WERI-Rb-1 (cell line): Measurements from ENCODE around the gene OR51D1.

Experiments used
- DNase-seq: peaks from one replicate; pipeline ENCODE4 v3.0.0-alpha.2; 2020
- H3K27ac ChIP-seq: fragments of 250-450 bp; sonication (Bioruptor Pico); 2 replicates; pipeline ENCODE4 v1.5.1; 2020; ENCODE audit warnings: mild to moderate bottlenecking, moderate library complexity
- H3K27me3 ChIP-seq: fragments of 250-450 bp; sonication (Bioruptor Pico); 2 replicates; pipeline ENCODE4 v1.5.1; 2021; ENCODE audit warnings: mild to moderate bottlenecking, low read depth, moderate library complexity; ENCODE audit not compliant: insufficient read depth, severe bottlenecking
- H3K36me3 ChIP-seq: fragments of 250-450 bp; sonication (Bioruptor Pico); 2 replicates; pipeline ENCODE4 v1.5.1; 2020; ENCODE audit warnings: mild to moderate bottlenecking, moderate library complexity
- H3K4me3 ChIP-seq: 2 replicates; pipeline ENCODE4 v1.5.1; 2011; ENCODE audit warnings: low read depth, mild to moderate bottlenecking, control low read depth, low read length
- H3K9me3 ChIP-seq: fragments of 250-450 bp; sonication (Bioruptor Pico); 2 replicates; pipeline ENCODE4 v1.5.1; 2021; ENCODE audit warnings: mild to moderate bottlenecking, moderate library complexity; ENCODE audit not compliant: severe bottlenecking
- CTCF ChIP-seq: IDR thresholded peaks from 2 replicates; pipeline ENCODE4 v1.5.1; 2011; ENCODE audit warnings: low read depth, mild to moderate bottlenecking, control low read depth, inconsistent platforms, low read length

The OR51D1 gene

GRCh38 chr11:4642043-4642442, 4.8 kb downstream of the OR51D1 start:
- no peak for DNase-seq
- no peaks in the 10 kb centered on the region for H3K36me3 ChIP-seq

GRCh38 chr11:4643076-4643475, 5.8 kb downstream of the OR51D1 start:
- DNase-seq, result no peak
- Histone ChIP-seq H3K27me3 (peaks cover 79% of the 10 kb centered on the region), H3K27ac (no peak overlapping the region), H3K4me3 (no peak overlapping the region), H3K36me3 (no peaks in the 10 kb centered on the region), H3K9me3 (no peaks in the 10 kb centered on the region)
- no peak for TF ChIP-seq CTCF

More at GRCh38 chr11:4642043-4642442, 4.8 kb downstream of the OR51D1 start:
- Histone ChIP-seq H3K27me3 (peaks cover 86% of the 10 kb centered on the region), H3K4me3 (no peak overlapping the region), H3K9me3 (no peaks in the 10 kb centered on the region), H3K27ac (no peak overlapping the region)
- no peak for TF ChIP-seq CTCF

- Histone ChIP-seq H3K36me3 (no peaks in the 10 kb centered on the region), H3K27ac (no peak within 1 kb of the TSS), H3K9me3 (no peaks in the 10 kb centered on the region), H3K4me3 (no peak within 1 kb of the TSS), H3K27me3 (peaks cover 77% of the 10 kb centered on the region)
- no peak for DNase-seq
- no peak for TF ChIP-seq CTCF
Observed at GRCh38 chr11:4643682-4644081, 6.4 kb downstream of the OR51D1 start, which contains the start of gene OR51E1. TSS of gene OR51E1 (plus strand) at chr11:4643982. CDS start at chr11:4652527, 8,545 bp downstream.

GRCh38 chr11:4644233-4644632, 7.0 kb downstream of the OR51D1 start:
- peaks cover 76% of the 10 kb centered on the region for H3K27me3 ChIP-seq
- DNase-seq, result no peak
- H3K4me3 ChIP-seq, result no peak overlapping the region
- TF ChIP-seq CTCF, result no peak
- H3K27ac ChIP-seq, result no peak overlapping the region
- H3K9me3 ChIP-seq, result no peaks in the 10 kb centered on the region
- no peaks in the 10 kb centered on the region for H3K36me3 ChIP-seq

GRCh38 chr11:4645974-4646373, 8.7 kb downstream of the OR51D1 start:
- Histone ChIP-seq H3K27me3 (peaks cover 71% of the 10 kb centered on the region), H3K4me3 (no peak overlapping the region), H3K27ac (no peak overlapping the region), H3K36me3 (no peaks in the 10 kb centered on the region), H3K9me3 (no peaks in the 10 kb centered on the region)
- no peak for DNase-seq
- TF ChIP-seq CTCF, result no peak

GRCh38 chr11:4647766-4648165, 10.5 kb downstream of the OR51D1 start:
- H3K9me3 ChIP-seq, result no peaks in the 10 kb centered on the region
- H3K27ac ChIP-seq, result no peak overlapping the region
- no peak for TF ChIP-seq CTCF
- H3K36me3 ChIP-seq, result no peaks in the 10 kb centered on the region
- no peak for DNase-seq
- H3K4me3 ChIP-seq, result no peak overlapping the region
- peaks cover 68% of the 10 kb centered on the region for H3K27me3 ChIP-seq
